GM12874 (cell line): ENCODE results near the gene NHERF1.

Source experiments
- TF ChIP-seq, protein P1 (sequence below): IDR thresholded peaks from 2 replicates; pipeline ENCODE4 v1.5.1; 2011; ENCODE audit warnings: low read depth, mild to moderate bottlenecking, control low read depth, low read length, moderate library complexity; ENCODE audit not compliant: insufficient read depth

The NHERF1 gene

DNA sequence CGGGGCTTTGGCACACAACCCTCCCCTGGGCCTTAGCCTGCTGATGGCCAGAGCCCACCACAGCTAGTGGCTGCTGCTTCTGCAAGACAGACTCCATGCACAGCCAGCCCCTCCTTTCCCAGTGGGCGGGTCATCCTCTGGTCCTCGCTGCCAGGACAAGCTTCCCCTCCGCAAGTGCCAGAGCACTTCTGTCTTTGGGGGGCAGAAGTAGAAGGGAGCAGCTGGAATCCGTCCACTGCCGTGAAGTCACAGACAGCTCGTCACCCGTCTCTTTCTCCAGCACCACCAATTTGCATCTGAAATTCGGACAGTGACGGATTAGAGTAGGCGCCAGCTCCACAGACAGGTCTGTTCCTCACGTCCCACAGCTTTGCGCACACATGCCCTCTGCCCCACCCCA is 59.0 kb downstream of the NHERF1 start:
- TF ChIP-seq, protein P1, sequence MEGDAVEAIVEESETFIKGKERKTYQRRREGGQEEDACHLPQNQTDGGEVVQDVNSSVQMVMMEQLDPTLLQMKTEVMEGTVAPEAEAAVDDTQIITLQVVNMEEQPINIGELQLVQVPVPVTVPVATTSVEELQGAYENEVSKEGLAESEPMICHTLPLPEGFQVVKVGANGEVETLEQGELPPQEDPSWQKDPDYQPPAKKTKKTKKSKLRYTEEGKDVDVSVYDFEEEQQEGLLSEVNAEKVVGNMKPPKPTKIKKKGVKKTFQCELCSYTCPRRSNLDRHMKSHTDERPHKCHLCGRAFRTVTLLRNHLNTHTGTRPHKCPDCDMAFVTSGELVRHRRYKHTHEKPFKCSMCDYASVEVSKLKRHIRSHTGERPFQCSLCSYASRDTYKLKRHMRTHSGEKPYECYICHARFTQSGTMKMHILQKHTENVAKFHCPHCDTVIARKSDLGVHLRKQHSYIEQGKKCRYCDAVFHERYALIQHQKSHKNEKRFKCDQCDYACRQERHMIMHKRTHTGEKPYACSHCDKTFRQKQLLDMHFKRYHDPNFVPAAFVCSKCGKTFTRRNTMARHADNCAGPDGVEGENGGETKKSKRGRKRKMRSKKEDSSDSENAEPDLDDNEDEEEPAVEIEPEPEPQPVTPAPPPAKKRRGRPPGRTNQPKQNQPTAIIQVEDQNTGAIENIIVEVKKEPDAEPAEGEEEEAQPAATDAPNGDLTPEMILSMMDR: no peak

DNA sequence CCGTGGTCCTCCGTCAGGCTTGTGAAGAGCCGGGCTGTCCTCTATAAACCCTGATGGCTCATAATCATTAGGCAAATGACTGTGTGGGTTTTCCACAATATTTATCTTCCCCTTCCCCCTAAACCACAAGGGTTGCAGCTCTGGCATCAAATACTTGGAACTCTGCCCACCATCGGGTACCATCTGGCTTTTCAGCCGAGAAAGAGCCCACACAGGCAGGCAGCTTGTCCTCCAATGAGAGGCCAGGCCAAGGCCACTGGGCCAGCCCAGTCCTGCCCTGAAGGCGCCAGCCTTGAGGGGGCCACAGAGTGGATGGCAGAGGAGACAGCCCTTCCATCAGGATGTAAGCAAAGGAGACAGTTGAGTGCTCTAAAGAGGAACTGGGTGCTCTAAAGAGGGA is 59.5 kb downstream of the NHERF1 start:
- TF ChIP-seq, protein P1: no peak

DNA sequence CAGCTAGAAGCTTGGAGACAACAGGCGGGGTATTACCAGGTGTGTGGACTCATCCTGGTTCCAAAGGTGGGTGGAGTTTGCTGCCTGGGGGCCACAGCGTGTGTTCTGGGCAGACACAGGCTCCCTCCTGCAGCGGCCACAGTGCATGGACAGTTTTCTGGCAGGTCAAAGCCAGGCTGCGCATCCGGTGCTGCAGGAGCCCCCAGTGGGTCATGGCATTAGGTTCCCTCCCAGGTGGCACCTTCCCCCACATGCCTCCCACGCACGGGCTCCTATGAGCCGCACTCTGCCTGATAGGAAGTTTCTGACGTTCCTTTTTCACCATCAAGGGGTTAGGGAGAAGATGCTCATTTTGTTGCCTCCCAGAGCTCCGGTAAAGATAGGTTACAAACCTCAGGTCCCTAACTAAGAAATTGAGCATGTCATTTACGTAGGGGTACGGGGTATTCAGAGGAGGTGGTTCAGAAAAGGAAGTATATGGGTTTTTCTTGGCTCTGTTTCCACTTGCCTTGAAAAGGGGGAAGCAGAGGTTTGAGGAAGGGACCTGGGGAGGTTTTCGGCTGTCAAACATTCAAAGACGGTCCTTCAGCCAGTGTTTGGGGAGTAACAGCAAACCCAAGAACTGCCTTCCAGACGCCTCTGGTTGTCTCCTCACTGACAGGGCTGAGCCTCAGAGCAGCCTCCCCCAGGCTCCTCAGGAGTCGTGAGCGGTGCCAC is 60.4 kb downstream of the NHERF1 start:
- TF ChIP-seq, protein P1: no peak

DNA sequence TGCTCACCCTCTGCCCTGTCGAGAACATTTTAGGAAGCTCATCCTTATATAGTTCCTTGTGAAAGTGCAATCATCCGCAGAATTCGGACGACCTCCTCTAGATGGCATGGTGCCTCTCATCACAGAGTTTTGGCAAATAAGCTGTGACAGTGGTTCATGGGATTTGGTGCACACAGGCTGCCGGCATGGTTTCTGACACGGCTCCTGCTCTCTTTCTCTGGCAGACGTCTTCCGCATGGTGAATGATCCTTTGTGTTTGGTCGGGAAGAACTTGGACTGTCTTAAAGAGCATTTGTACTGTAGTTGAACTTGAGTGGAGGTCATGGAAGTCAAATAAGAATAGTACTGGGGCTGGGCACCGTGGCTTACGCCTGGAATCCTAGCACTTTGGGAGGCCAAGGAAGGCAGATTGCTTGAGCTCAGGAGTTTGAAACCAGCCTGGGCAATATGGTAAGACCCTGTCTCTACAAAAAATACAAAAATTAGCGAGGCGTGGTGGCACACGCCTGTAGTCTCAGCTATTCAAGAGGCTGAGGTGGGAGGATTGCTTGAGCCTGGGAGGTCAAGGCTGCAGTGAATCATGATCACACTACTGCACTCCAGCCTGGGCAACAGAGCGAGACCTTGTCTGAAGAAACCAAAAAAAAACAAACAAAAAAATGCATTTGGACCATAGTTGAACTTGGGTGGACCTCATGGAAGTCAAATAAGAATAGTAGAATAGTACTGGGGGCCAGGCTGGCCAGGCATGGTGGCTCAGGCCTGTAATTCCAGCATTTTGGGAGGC is 62.5 kb downstream of the NHERF1 start:
- TF ChIP-seq, protein P1: no peak

DNA sequence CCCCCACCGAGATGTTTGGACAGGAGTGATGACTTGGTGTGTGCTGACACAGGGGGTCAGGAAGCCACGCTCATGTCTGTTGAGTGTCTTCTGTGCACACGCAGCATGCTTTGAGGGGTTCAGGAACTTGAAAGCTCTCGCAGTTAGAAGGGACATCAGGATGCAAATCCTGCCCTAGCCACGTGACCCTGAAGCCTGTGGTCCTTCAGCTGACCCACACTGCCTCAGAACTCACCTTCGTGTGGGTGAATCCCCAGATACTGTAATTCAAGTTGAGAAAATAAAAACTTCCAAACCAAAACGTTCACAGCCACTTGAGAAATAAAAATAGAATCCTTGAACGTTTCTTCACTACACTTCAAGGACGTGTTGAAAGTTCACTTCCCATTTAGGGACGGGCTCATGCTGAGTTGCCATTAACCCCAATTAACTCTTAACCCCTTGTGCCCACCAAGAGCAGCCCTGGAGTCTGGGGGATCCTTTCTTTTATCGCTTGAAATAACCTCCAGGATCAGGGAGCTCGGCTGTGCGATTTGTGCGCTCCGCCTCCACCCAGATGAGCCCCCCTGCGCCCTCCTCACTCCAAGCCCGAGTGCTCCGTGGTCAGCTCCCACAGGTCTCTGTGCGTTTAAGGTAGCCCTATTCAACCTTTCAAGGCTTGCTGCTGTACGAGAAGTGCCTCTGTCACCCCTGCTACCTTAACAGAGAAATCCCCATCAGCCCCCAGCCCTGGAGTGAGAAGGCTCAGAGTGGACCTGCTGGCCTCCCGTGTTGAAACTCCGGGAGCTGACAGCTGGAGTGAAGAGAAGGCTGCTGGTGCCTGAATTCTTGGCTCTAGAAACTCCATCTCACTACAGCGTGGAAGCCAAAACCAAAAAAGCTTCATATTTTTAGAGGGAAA is 63.9 kb downstream of the NHERF1 start:
- TF ChIP-seq, protein P1: no peak

DNA sequence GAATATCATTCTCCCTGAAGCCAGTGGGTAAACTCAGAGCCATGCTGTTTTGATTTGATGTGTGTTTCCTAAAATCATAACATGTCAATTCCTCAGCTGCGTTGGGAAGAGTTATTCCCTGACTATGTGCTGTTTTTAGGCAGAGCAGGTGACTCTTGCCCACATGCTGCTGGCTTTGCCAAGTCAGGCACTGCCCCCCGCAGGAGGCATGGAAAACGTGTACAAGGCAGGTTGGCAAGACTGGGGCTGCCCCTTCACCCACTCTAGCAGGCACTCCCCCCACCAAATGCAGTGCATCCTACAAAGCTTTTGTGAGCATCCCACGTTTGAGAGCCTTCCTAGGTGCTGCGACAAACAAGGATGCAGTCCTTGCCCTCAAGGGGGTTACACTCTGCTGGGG is 66.0 kb downstream of the NHERF1 start:
- TF ChIP-seq, protein P1: no peak

DNA sequence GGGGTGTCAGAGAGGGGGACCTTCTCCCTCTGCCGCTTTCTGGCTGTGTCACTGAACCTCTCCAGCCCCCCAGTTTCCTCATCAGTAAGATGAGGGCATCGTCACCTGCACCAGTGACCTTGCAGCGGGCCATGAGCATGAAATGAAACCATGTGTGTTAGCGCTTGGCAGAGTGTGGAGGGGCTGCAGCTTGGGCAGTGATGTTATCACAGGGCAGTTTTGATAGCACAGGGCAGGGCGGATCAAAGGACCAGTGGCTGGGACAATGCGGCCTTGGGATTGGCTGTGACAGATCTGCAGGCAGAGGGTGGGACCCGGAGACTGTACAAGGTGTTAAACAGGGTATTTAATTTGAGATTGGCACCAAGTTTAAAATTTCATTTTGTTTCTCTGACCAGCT is 66.6 kb downstream of the NHERF1 start:
- TF ChIP-seq, protein P1: no peak
